WTC11 (cell line): ENCODE data around the gene ANO9. TPM values are rescaled to one million over a fixed set of nuclear protein-coding genes. Genes with fewer than 3 reads are reported as not detected.

Experiments used
- ATAC-seq: fragments of 200-7000 bp; cut with Tn5 transposase; 2 replicates; pipeline ENCODE4 v1.10.0; 2021; ENCODE audit warnings: mild to moderate bottlenecking, moderate library complexity
- CTCF ChIA-PET: fragments of 300-600 bp; sonication (Branson Sonifier 250); formaldehyde crosslinking; loops from one replicate; lab custom pipeline; 2021; ENCODE audit warnings: antibody characterized with exemption; lab: Charles Lee
- POLR2A ChIA-PET: fragments of 350-600 bp; sonication (Branson Sonifier 250); formaldehyde crosslinking; loops from one replicate; lab custom pipeline; 2021; ENCODE audit warnings: antibody characterized with exemption; lab: Charles Lee
- DNase-seq: peaks from one replicate; pipeline ENCODE4 v3.0.0; 2021; ENCODE audit warnings: low spot score
- H3K27ac Mint-ChIP-seq: 2 replicates; pipeline ENCODE4 v1.8.0; 2021; ENCODE audit warnings: mixed read lengths
- H3K27me3 Mint-ChIP-seq: 2 replicates; pipeline ENCODE4 v1.8.0; 2021; ENCODE audit warnings: low read depth, mild to moderate bottlenecking, moderate library complexity, mixed read lengths
- H3K36me3 Mint-ChIP-seq: 2 replicates; pipeline ENCODE4 v1.8.0; 2021; ENCODE audit warnings: mixed read lengths
- H3K4me1 Mint-ChIP-seq: 2 replicates; pipeline ENCODE4 v1.8.0; 2022; ENCODE audit warnings: mixed read lengths
- H3K4me3 Mint-ChIP-seq: 2 replicates; pipeline ENCODE4 v1.8.0; 2021; ENCODE audit warnings: mild to moderate bottlenecking, moderate library complexity, mixed read lengths
- H3K9me3 Mint-ChIP-seq: 2 replicates; pipeline ENCODE4 v1.8.0; 2021; ENCODE audit warnings: mixed read lengths
- ATF1 ChIP-seq: sonication (generic); formaldehyde crosslinking; IDR thresholded peaks from 2 replicates; pipeline ENCODE4 v1.8.1; 2023; ENCODE audit warnings: mild to moderate bottlenecking, moderate library complexity, missing genetic modification reagents
- CREM ChIP-seq: sonication (generic); formaldehyde crosslinking; IDR thresholded peaks from 2 replicates; pipeline ENCODE4 v1.8.1; 2022; ENCODE audit warnings: mild to moderate bottlenecking, missing genetic modification reagents, moderate library complexity
- ETV6 ChIP-seq: sonication (generic); formaldehyde crosslinking; IDR thresholded peaks from 2 replicates; pipeline ENCODE4 v1.8.1; 2022; ENCODE audit warnings: mild to moderate bottlenecking, missing genetic modification reagents
- HMGA2 ChIP-seq: fragments of 250-450 bp; sonication (Bioruptor Pico); IDR thresholded peaks from 2 replicates; pipeline ENCODE4 v1.4.0; 2021; ENCODE audit warnings: mild to moderate bottlenecking, moderate library complexity
- JAZF1 ChIP-seq: fragments of 250-450 bp; sonication (Bioruptor Pico); IDR thresholded peaks from 2 replicates; pipeline ENCODE4 v1.9.0; 2021; ENCODE audit warnings: moderate library complexity, mild to moderate bottlenecking, inconsistent platforms
- MYBL2 ChIP-seq: sonication (generic); formaldehyde crosslinking; IDR thresholded peaks from 2 replicates; pipeline ENCODE4 v1.8.1; 2023; ENCODE audit warnings: mild to moderate bottlenecking, moderate library complexity, missing genetic modification reagents
- NR2C2 ChIP-seq: sonication (generic); formaldehyde crosslinking; IDR thresholded peaks from 2 replicates; pipeline ENCODE4 v1.8.0; 2022; ENCODE audit warnings: mild to moderate bottlenecking, missing genetic modification reagents
- RORB ChIP-seq: fragments of 250-450 bp; sonication (Bioruptor Pico); IDR thresholded peaks from 2 replicates; pipeline ENCODE4 v1.9.0; 2021; ENCODE audit warnings: mild to moderate bottlenecking
- SMAD4 ChIP-seq: sonication (generic); formaldehyde crosslinking; IDR thresholded peaks from 2 replicates; pipeline ENCODE4 v1.8.0; 2022; ENCODE audit warnings: mild to moderate bottlenecking, missing genetic modification reagents
- TP53 ChIP-seq: sonication (generic); formaldehyde crosslinking; IDR thresholded peaks from 2 replicates; pipeline ENCODE4 v1.8.1; 2023; ENCODE audit warnings: mild to moderate bottlenecking, missing genetic modification reagents
- total RNA-seq: library from RNA; stranded (reverse); gene quantifications from 3 replicates; pipeline ENCODE4 v1.2.3, GENCODE V29; 2021
- TF ChIP-seq, protein P1 (sequence below): sonication (generic); formaldehyde crosslinking; IDR thresholded peaks from 2 replicates; pipeline ENCODE4 v1.8.0; 2023; ENCODE audit warnings: mild to moderate bottlenecking, missing genetic modification reagents
- TF ChIP-seq, protein P2 (sequence below): sonication (generic); formaldehyde crosslinking; IDR thresholded peaks from 2 replicates; pipeline ENCODE4 v1.8.1; 2023; ENCODE audit warnings: mild to moderate bottlenecking, missing genetic modification reagents, moderate library complexity
- TF ChIP-seq, protein P3 (sequence below): fragments of 250-450 bp; sonication (Bioruptor Pico); IDR thresholded peaks from 2 replicates; pipeline ENCODE4 v2.1.2; 2022; ENCODE audit warnings: mild to moderate bottlenecking, moderate library complexity
- TF ChIP-seq, protein P4 (sequence below): fragments of 200-600 bp; IDR thresholded peaks from 2 replicates; pipeline ENCODE4 v1.8.0; 2022; ENCODE audit warnings: antibody characterized with exemption
- TF ChIP-seq, protein P5 (sequence below): fragments of 250-450 bp; sonication (Bioruptor Pico); IDR thresholded peaks from 2 replicates; pipeline ENCODE4 v1.9.0; 2021; ENCODE audit warnings: mild to moderate bottlenecking, borderline replicate concordance
- TF ChIP-seq, protein P6 (sequence below): sonication (generic); formaldehyde crosslinking; IDR thresholded peaks from 2 replicates; pipeline ENCODE4 v1.8.1; 2023; ENCODE audit warnings: mild to moderate bottlenecking, missing genetic modification reagents

The ANO9 gene
- total RNA-seq, 1 experiment from 2014 or later, result 13.2 TPM

DNA sequence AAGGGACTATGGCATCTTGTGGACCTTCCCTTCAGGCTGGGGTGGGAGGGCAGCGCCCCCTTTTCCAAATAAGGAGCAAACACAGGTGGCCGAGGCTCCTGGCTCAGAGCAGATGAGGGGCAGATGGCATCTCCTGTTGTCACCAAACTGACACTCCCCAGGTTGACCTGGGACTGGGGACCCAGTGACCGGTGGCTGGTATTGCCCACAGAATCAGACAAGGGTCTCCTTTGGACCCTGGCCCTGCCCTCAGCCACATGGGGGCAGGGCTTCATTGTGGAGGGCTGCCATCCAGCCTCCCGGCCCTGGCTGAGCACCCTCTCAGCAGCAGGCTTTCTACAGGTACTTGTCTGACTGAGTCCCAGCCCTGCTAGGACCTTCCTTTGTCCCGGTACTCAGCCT, 26.2 kb downstream of the ANO9 start:
- H3K9me3 Mint-ChIP-seq, result no peaks in the 10 kb centered on the region
- peak; percentile 18 for DNase-seq
- ChIA-PET POLR2A (interaction anchor here (0.9 to 2.4 kb wide), 4 partner anchors 8 to 120 kb away, joined by 3 to 12 read pairs (median 4); partner anchors contain the start of gene PKP3), CTCF (interaction anchor here (0.7 to 3.9 kb wide), 3 partner anchors 9 to 35 kb away, joined by 3 to 35 read pairs (median 20); no protein-coding TSS in a partner anchor)
- ATAC-seq, result no peak
- TF ChIP-seq RORB (CRISPR knock-in tag), result no peak
- no peak for TF ChIP-seq SMAD4
- no peak for TF ChIP-seq NR2C2 (CRISPR knock-in tag)
- no peak; the same call in 1 of the 2 replicates for TF ChIP-seq ATF1 (CRISPR knock-in tag)
- no peak for TF ChIP-seq HMGA2
- peak overlapping the region; percentile 74 for H3K4me3 Mint-ChIP-seq
- H3K4me1 Mint-ChIP-seq, result peaks cover 23% of the 10 kb centered on the region
- no peak overlapping the region for H3K27ac Mint-ChIP-seq
- H3K27me3 Mint-ChIP-seq, result peaks cover 10% of the 10 kb centered on the region
- no peaks in the 10 kb centered on the region for H3K36me3 Mint-ChIP-seq

DNA sequence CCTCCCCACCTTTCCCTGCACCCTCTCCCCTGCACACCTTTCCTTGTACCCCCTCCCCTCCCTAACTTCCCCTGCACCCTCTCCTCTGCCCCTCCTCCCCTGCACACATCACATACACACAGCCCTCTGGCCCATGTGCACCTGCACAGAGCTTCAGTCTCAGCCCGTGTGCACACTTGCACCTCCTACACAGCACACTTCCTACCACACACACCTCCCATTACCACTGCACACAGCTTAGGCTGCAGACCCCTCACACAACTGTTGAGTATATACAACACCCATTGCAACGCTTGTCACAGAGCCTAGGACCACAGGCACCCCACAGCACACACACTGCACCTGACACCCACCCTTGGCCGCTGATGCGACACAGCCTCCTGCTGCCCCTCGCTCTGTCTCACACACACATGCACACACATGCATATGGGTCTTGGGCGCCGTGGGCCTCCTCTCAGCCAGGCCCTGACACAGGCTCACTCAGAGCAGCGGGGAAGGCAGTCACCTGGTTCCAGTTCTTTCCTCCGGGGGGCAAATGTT, 27.4 kb downstream of the ANO9 start:
- H3K9me3 Mint-ChIP-seq, result no peaks in the 10 kb centered on the region
- H3K36me3 Mint-ChIP-seq, result no peaks in the 10 kb centered on the region
- H3K27ac Mint-ChIP-seq, result no peak overlapping the region; the same call in 1 of the 2 replicates
- H3K4me1 Mint-ChIP-seq, result peaks cover 23% of the 10 kb centered on the region
- ChIA-PET CTCF (interaction anchor here (0.6 to 3.9 kb wide), 4 partner anchors 12 to 56 kb away, joined by 3 to 35 read pairs (median 3); partner anchors contain the start of gene ANO9), POLR2A (no interaction called here)
- H3K4me3 Mint-ChIP-seq, result no peak overlapping the region
- peak; percentile 12 for DNase-seq
- TF ChIP-seq, protein P1, sequence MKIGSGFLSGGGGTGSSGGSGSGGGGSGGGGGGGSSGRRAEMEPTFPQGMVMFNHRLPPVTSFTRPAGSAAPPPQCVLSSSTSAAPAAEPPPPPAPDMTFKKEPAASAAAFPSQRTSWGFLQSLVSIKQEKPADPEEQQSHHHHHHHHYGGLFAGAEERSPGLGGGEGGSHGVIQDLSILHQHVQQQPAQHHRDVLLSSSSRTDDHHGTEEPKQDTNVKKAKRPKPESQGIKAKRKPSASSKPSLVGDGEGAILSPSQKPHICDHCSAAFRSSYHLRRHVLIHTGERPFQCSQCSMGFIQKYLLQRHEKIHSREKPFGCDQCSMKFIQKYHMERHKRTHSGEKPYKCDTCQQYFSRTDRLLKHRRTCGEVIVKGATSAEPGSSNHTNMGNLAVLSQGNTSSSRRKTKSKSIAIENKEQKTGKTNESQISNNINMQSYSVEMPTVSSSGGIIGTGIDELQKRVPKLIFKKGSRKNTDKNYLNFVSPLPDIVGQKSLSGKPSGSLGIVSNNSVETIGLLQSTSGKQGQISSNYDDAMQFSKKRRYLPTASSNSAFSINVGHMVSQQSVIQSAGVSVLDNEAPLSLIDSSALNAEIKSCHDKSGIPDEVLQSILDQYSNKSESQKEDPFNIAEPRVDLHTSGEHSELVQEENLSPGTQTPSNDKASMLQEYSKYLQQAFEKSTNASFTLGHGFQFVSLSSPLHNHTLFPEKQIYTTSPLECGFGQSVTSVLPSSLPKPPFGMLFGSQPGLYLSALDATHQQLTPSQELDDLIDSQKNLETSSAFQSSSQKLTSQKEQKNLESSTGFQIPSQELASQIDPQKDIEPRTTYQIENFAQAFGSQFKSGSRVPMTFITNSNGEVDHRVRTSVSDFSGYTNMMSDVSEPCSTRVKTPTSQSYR, result no peak
- TF ChIP-seq MYBL2 (CRISPR knock-in tag) (no peak), ATF1 (CRISPR knock-in tag) (no peak)
- TF ChIP-seq, protein P2, sequence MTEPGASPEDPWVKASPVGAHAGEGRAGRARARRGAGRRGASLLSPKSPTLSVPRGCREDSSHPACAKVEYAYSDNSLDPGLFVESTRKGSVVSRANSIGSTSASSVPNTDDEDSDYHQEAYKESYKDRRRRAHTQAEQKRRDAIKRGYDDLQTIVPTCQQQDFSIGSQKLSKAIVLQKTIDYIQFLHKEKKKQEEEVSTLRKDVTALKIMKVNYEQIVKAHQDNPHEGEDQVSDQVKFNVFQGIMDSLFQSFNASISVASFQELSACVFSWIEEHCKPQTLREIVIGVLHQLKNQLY, result no peak
- no peak for ATAC-seq
- H3K27me3 Mint-ChIP-seq, result peaks cover 10% of the 10 kb centered on the region

DNA sequence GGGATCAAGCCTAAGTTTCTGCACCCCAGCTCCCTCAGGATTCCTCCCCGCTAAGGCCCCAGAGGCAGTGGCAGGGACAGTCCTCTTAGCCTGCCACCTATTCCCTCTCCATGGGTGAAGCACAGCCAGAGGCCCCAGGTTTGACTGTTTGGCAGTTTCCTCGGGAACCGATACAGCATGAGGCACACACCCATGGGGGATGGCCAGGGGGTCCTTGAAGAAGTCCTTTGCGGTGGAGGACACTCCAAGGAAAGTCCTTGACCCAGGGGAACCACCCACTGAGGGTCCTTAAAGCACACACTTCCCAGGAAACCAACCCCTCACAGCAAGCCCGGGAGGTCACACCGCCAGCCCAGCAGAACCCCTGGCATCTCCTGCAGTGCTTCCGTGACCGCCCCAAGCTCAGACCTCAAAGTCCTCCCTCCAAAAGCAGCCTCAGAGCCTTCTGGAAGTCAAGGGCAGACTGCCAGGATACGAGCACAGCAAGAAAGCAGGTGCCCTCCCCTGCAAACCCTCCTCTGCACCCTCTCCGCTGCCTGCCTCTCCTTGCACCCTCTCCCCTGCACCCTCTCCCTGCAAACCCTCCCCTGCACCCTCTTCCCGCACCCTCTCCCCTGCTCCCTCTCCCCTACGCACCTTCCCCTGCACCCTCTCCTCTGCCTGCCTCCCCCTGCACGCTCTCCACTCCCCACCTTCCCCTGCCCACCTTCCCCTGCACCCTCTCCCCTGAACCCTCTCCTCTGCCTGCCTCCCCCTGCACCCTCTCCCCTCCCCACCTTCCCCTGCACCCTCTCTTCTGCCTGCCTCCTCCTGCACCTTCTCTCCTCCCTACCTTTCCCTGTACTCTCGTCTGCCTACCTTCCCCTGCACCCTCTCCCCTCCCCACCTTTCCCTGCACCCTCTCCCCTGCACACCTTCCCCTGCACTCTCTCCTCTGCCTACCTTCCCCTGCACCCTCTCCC, 28.4 kb downstream of the ANO9 start:
- ATAC-seq, result no peak
- TF ChIP-seq ETV6 (CRISPR knock-in tag), result no peak
- TF ChIP-seq, protein P3, sequence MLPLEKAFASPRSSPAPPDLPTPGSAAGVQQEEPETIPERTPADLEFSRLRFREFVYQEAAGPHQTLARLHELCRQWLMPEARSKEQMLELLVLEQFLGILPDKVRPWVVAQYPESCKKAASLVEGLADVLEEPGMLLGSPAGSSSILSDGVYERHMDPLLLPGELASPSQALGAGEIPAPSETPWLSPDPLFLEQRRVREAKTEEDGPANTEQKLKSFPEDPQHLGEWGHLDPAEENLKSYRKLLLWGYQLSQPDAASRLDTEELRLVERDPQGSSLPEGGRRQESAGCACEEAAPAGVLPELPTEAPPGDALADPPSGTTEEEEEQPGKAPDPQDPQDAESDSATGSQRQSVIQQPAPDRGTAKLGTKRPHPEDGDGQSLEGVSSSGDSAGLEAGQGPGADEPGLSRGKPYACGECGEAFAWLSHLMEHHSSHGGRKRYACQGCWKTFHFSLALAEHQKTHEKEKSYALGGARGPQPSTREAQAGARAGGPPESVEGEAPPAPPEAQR (CRISPR knock-in tag), result no peak
- no peak for TF ChIP-seq JAZF1 (CRISPR knock-in tag)
- TF ChIP-seq, protein P4, sequence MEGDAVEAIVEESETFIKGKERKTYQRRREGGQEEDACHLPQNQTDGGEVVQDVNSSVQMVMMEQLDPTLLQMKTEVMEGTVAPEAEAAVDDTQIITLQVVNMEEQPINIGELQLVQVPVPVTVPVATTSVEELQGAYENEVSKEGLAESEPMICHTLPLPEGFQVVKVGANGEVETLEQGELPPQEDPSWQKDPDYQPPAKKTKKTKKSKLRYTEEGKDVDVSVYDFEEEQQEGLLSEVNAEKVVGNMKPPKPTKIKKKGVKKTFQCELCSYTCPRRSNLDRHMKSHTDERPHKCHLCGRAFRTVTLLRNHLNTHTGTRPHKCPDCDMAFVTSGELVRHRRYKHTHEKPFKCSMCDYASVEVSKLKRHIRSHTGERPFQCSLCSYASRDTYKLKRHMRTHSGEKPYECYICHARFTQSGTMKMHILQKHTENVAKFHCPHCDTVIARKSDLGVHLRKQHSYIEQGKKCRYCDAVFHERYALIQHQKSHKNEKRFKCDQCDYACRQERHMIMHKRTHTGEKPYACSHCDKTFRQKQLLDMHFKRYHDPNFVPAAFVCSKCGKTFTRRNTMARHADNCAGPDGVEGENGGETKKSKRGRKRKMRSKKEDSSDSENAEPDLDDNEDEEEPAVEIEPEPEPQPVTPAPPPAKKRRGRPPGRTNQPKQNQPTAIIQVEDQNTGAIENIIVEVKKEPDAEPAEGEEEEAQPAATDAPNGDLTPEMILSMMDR, result no peak
- TF ChIP-seq TP53 (CRISPR knock-in tag), result no peak
- TF ChIP-seq CREM (CRISPR knock-in tag), result no peak
- TF ChIP-seq, protein P5, sequence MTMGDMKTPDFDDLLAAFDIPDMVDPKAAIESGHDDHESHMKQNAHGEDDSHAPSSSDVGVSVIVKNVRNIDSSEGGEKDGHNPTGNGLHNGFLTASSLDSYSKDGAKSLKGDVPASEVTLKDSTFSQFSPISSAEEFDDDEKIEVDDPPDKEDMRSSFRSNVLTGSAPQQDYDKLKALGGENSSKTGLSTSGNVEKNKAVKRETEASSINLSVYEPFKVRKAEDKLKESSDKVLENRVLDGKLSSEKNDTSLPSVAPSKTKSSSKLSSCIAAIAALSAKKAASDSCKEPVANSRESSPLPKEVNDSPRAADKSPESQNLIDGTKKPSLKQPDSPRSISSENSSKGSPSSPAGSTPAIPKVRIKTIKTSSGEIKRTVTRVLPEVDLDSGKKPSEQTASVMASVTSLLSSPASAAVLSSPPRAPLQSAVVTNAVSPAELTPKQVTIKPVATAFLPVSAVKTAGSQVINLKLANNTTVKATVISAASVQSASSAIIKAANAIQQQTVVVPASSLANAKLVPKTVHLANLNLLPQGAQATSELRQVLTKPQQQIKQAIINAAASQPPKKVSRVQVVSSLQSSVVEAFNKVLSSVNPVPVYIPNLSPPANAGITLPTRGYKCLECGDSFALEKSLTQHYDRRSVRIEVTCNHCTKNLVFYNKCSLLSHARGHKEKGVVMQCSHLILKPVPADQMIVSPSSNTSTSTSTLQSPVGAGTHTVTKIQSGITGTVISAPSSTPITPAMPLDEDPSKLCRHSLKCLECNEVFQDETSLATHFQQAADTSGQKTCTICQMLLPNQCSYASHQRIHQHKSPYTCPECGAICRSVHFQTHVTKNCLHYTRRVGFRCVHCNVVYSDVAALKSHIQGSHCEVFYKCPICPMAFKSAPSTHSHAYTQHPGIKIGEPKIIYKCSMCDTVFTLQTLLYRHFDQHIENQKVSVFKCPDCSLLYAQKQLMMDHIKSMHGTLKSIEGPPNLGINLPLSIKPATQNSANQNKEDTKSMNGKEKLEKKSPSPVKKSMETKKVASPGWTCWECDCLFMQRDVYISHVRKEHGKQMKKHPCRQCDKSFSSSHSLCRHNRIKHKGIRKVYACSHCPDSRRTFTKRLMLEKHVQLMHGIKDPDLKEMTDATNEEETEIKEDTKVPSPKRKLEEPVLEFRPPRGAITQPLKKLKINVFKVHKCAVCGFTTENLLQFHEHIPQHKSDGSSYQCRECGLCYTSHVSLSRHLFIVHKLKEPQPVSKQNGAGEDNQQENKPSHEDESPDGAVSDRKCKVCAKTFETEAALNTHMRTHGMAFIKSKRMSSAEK (CRISPR knock-in tag), result no peak
- TF ChIP-seq, protein P6, sequence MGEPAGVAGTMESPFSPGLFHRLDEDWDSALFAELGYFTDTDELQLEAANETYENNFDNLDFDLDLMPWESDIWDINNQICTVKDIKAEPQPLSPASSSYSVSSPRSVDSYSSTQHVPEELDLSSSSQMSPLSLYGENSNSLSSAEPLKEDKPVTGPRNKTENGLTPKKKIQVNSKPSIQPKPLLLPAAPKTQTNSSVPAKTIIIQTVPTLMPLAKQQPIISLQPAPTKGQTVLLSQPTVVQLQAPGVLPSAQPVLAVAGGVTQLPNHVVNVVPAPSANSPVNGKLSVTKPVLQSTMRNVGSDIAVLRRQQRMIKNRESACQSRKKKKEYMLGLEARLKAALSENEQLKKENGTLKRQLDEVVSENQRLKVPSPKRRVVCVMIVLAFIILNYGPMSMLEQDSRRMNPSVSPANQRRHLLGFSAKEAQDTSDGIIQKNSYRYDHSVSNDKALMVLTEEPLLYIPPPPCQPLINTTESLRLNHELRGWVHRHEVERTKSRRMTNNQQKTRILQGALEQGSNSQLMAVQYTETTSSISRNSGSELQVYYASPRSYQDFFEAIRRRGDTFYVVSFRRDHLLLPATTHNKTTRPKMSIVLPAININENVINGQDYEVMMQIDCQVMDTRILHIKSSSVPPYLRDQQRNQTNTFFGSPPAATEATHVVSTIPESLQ (CRISPR knock-in tag), result no peak
- TF ChIP-seq HMGA2, result no peak

More for the DNA sequence above, 28.4 kb downstream of the ANO9 start:
- ChIA-PET CTCF (interaction anchor here (0.6 to 3.9 kb wide), 2 partner anchors 35 to 163 kb away, joined by 3 to 35 read pairs; no protein-coding TSS in a partner anchor), POLR2A (no interaction called here)
- H3K9me3 Mint-ChIP-seq, result no peaks in the 10 kb centered on the region
- H3K36me3 Mint-ChIP-seq, result no peaks in the 10 kb centered on the region
- H3K4me3 Mint-ChIP-seq, result no peak overlapping the region
- H3K27me3 Mint-ChIP-seq, result peaks cover 6% of the 10 kb centered on the region
- H3K27ac Mint-ChIP-seq, result no peak overlapping the region
- DNase-seq, result no peak
- H3K4me1 Mint-ChIP-seq, result peaks cover 23% of the 10 kb centered on the region
